HG03432 (cell line): ENCODE measurements around the gene CCDC136.
A peak's percentile ranks its signal among the peaks of the same experiment; 100 is the strongest.

ENCODE experiments used
- ATAC-seq: cut with Tn5 transposase; IDR thresholded peaks from one replicate; pipeline ENCODE4 v1.9.1; 2021; ENCODE audit warnings: mild to moderate bottlenecking, moderate library complexity; ENCODE audit not compliant: unreplicated experiment

Gene CCDC136

GRCh38 chr7:128791121-128791971 is at the start of gene CCDC136:
TSS of gene CCDC136 (plus strand) at chr7:128791968. CDS start at chr7:128792412, 444 bp downstream.
- peak; percentile 90 for ATAC-seq

GRCh38 chr7:128742206-128742605 is 49.6 kb upstream of the CCDC136 start:
- ATAC-seq: no peak

DNA sequence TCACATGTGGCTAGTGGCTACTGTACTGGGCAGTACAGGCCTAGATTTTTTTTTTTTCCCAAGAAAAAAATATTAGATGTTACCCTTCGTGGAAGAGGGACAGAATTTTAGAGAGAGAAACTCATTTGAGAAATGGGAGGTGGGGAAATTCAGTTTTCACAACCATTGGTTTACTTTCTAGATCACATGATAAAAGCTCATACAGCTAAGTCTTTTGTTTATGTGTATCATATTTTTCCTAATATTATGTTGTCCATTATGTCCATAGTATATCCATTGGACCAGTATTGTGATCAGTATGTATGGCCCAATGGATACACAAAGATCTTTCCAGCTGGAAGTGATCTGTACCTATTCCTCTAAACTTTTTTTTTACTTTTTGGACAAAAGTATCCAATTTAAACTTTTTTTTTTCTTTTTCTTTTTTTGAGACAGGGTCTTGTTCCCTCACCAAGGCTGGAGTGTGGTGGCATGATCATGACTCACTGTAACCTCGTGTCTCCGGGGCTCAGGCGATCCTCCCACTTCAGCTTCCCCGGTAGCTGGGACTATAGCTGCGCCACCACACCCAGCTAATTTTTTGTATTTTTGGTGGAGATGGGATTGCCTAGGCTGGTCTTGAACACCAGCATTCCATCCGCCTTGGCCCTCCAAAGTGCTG is 48.5 kb upstream of the CCDC136 start:
- no peak for ATAC-seq

GRCh38 chr7:128744366-128744905 is 47.3 kb upstream of the CCDC136 start:
- ATAC-seq: no peak

DNA sequence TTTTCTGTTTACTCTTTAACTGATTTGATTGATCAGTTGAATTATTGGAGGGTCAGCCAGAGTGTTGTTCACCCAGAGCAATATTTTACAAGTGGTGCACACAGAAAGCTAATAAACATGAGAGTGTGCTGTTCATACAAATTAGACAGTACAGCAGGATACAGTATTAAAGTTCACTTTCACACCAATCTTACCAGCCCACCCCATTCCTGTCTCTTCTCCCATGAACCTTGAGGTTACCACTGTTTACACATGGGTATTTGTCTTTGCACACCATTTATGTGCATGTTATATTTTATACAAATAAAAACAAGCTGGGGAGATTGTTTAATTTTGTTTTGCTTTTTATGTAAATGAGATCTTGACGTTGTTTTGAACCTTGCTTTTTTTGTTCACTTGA is 46.1 kb upstream of the CCDC136 start:
- ATAC-seq: no peak

DNA sequence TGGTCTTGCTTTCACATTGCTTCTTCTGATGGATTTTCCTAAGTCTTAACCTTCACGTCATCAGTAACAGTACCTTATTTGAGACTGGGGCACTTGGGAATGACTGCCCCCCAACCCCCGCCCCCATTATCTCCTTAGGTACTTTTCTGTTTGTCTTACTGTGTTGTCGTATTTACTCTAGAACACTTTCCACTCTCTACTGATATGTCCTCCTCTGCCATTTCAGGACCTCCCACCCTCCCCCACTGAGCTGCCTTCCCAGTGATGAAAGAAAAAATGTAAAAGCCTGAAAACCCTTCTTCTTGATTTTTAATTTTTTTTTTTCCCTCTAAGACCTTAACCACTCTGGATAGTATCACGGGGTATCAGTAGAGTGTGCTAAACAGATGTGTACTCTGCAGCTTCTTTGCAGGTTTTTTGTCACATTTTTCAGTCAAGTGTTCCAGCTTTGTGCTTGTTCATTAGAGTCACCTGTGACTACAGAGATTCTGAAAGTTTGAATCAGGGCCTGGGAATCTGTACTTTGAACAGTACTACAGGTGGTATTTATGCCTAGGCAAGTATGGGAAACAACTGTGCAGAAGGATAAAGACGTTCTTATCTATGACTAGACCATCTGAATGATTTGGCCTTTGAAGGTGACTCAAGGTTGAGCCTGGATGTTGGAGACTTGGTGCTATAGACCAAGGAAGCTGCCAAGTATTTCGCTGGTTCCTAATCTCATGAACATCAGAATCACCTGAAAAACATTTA is 44.3 kb upstream of the CCDC136 start:
- no peak for ATAC-seq

GRCh38 chr7:128752251-128752650 is 39.5 kb upstream of the CCDC136 start:
- no peak for ATAC-seq

GRCh38 chr7:128755075-128755818 is 36.5 kb upstream of the CCDC136 start:
- ATAC-seq: no peak

GRCh38 chr7:128755819-128756476 is 35.8 kb upstream of the CCDC136 start:
- no peak for ATAC-seq

DNA sequence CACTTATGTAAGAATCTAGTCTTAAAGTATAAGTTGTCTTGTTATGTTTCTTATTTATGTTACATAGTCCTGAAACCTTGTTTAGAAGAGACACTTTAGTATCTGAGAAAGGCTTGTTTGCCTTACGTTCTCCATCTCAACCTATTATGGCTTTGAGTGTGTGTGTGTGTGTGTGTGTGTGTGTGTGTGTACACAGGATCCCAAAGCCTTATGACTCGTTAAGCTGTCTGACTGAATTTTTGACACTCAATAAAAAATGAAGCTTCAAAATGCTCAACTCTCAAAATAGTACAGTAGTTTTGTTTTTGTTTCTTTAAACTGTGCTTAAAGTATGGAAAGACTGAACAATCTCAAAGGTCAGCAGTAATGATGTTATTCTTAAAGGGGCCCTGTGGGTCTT is 34.6 kb upstream of the CCDC136 start:
- ATAC-seq: no peak

GRCh38 chr7:128758553-128758952 is 33.2 kb upstream of the CCDC136 start:
- no peak for ATAC-seq

DNA sequence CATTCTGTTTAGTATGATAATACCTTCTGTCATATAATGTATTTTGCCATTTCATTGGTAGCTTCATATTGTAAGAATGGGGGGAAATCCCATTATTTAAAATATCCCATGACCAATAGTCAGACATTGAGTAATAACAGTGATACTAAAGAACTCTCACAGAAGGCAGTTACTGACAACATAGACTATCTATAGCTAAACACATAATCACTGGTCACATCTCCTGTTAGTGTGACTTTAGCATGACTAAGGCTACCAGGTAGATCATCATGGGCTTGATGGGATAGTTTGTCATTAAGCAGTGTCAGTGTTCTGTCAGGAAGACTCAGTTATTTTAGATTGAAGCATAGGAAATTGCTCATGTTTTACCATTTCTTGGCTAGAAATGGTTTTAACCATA is 32.5 kb upstream of the CCDC136 start:
- ATAC-seq: no peak

- ATAC-seq: no peak
Observed at GRCh38 chr7:128763541-128763940, 28.2 kb upstream of the CCDC136 start.

DNA sequence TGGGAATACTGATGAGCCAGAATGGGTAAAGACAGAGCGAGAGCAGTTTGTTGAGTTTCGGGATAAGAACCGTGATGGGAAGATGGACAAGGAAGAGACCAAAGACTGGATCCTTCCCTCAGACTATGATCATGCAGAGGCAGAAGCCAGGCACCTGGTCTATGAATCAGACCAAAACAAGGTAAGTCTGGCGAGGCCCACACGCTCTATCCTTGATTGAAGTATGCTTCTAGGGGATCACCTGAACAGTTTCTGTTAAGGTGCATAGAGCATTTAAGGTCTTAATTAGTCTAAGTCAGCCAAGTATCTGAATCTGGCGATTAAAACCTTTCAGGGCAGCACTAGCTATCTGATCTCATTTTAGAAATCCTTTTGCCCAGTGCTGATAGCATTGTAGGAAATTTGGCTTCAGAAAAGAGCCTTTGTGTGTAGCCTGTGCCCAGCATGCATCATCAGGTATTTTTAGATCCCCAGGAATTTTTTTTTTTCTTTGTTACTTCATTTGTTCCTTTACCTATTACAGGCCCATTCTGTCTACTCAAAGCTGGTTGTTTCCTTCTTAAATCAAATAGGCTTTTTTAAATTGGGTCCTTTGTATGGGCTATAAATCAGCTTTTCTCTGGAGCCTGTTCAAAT is 24.2 kb upstream of the CCDC136 start:
- ATAC-seq: no peak

DNA sequence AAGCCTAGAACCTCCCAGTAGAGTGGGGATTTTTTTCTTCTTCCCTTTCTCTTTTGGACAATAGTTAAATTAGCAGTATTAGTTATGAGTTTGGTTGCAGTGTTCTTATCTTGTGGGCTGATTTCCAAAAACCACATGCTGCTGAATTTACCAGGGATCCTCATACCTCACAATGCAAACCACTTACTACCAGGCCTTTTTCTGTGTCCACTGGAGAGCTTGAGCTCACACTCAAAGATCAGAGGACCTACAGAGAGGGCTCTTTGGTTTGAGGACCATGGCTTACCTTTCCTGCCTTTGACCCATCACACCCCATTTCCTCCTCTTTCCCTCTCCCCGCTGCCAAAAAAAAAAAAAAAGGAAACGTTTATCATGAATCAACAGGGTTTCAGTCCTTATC is 21.5 kb upstream of the CCDC136 start:
- no peak for ATAC-seq

GRCh38 chr7:128773604-128774003 is 18.2 kb upstream of the CCDC136 start:
- ATAC-seq: no peak

GRCh38 chr7:128774029-128774689 is 17.6 kb upstream of the CCDC136 start:
- no peak for ATAC-seq

GRCh38 chr7:128774921-128775320 is 16.8 kb upstream of the CCDC136 start:
- no peak for ATAC-seq
